CD4-positive, alpha-beta memory T cell (primary cell): ENCODE data around the gene ABCB1. TPM values are rescaled to one million over a fixed set of nuclear protein-coding genes. Genes with fewer than 3 reads are reported as not detected.

Experiments used
- CTCF ChIA-PET: fragments of 350-600 bp; sonication (Branson Sonifier 250); formaldehyde crosslinking; loops from one replicate; lab custom pipeline; 2021; ENCODE audit warnings: inconsistent platforms; ENCODE audit not compliant: partially characterized antibody; lab: Charles Lee
- POLR2A ChIA-PET: fragments of 350-600 bp; sonication (Branson Sonifier 250); formaldehyde crosslinking; loops from one replicate; lab custom pipeline; 2021; ENCODE audit not compliant: partially characterized antibody; lab: Charles Lee
- DNase-seq, 5 donors: peaks; one replicate each; pipeline versions ENCODE4 v3.0.0 to v3.0.0-alpha.2; 2020 to 2022; ENCODE audit warnings: mixed read lengths in 1 of 5
- H3K27ac ChIP-seq: one replicate; pipeline ENCODE4 v1.7.0; 2013; ENCODE audit warnings: low read depth, low read length
- H3K27me3 ChIP-seq: 2 replicates; pipeline ENCODE4 v1.7.0; 2013; ENCODE audit warnings: mild to moderate bottlenecking, low read length, moderate library complexity; ENCODE audit not compliant: insufficient read depth
- H3K36me3 ChIP-seq: 2 replicates; pipeline ENCODE4 v1.7.0; 2013; ENCODE audit warnings: mild to moderate bottlenecking, low read length, moderate library complexity; ENCODE audit not compliant: insufficient read depth
- H3K4me1 ChIP-seq: 2 replicates; pipeline ENCODE4 v1.7.0; 2013; ENCODE audit warnings: mild to moderate bottlenecking, low read length, moderate library complexity; ENCODE audit not compliant: insufficient read depth
- H3K4me3 ChIP-seq, 2 donors: one replicate each; pipeline ENCODE4 v1.7.0; 2013; ENCODE audit warnings: low read length in 2 of 2, mild to moderate bottlenecking in 1 of 2
- H3K9me3 ChIP-seq, 2 donors: one replicate each; pipeline ENCODE4 v1.7.0; 2013; ENCODE audit warnings: low read length in 2 of 2, control low read depth in 1 of 2; ENCODE audit not compliant: control insufficient read depth in 1 of 2
- H3K27ac Mint-ChIP-seq, 7 donors: one replicate each; pipeline ENCODE4 v1.8.0; 2020 to 2021; ENCODE audit warnings: mixed read lengths in 7 of 7, mild to moderate bottlenecking in 6 of 7, inconsistent platforms in 3 of 7, moderate library complexity in 3 of 7
- H3K27me3 Mint-ChIP-seq, 2 donors: one replicate each; pipeline ENCODE4 v1.8.0; 2020 to 2021; ENCODE audit warnings: mixed read lengths in 2 of 2
- H3K36me3 Mint-ChIP-seq, 2 donors: one replicate each; pipeline ENCODE4 v1.8.0; 2020 to 2021; ENCODE audit warnings: mixed read lengths in 2 of 2, inconsistent platforms in 1 of 2, mild to moderate bottlenecking in 1 of 2
- H3K4me1 Mint-ChIP-seq, 4 donors: one replicate each; pipeline ENCODE4 v1.8.0; 2020 to 2021; ENCODE audit warnings: mixed read lengths in 4 of 4, mild to moderate bottlenecking in 1 of 4
- H3K4me3 Mint-ChIP-seq, 8 donors: one replicate each; pipeline ENCODE4 v1.8.0; 2020 to 2021; ENCODE audit warnings: mixed read lengths in 8 of 8, mild to moderate bottlenecking in 7 of 8, moderate library complexity in 6 of 8, inconsistent platforms in 3 of 8
- H3K9me3 Mint-ChIP-seq, 8 donors: one replicate each; pipeline ENCODE4 v1.8.0; 2020 to 2021; ENCODE audit warnings: mixed read lengths in 8 of 8, mild to moderate bottlenecking in 5 of 8, inconsistent platforms in 3 of 8, moderate library complexity in 1 of 8
- intact Hi-C: fragments of 100-400 bp; cut with micrococcal nuclease; formaldehyde crosslinking; loops from one replicate; pipeline ENCODE4 v1.15.1; 2023
- polyA plus RNA-seq, 2 donors: library from polyadenylated mRNA; unstranded; fragments of 300-500 nt; fragmentation: Illumina TruSeq; gene quantifications; one replicate each; pipeline ENCODE4 v1.2.3, GENCODE V29; 2021
- total RNA-seq, 2 experiments: library from RNA; stranded (reverse); gene quantifications; one replicate each; pipeline ENCODE4 v1.2.3, GENCODE V29; 2021

ABCB1 gene
- total and polyA plus RNA-seq, 4 experiments from 2014 or later: 15.4 to 27.1 (median 23.4) TPM

DNA sequence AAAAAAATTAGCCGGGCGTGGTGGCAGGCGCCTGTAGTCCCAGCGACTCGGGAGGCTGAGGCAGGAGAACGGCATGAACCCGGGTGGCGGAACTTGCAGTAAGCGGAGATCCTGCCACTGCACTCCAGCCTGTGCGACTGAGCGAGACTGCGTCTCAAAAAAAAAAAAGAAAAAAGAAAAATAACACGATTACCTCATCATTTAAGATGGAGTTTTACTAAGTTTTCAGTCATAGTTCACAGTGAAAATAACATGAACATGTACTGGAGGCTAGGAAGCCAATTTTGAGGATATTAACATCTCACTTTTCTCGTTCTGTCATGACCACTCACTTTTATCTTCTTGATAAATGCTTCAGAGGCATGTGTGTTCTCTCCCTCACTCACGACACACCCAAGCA is 24.4 kb upstream of the ABCB1 start:
- Mint-ChIP-seq H3K4me1 (peaks cover 7 to 16% (median 12%) of the 10 kb centered on the region in 4 donors), H3K27ac (peak overlapping the region in 1 of 7 donors; percentile 27), H3K4me3 (no peak overlapping the region), H3K36me3 (no peaks in the 10 kb centered on the region), H3K9me3 (no peaks in the 10 kb centered on the region), H3K27me3 (peaks cover 4 to 6% of the 10 kb centered on the region in 2 donors)
- intact Hi-C loops: loop anchor here (5.0 to 10.0 kb wide), 2 partner anchors 307 to 590 kb away; partner anchors contain the start of gene ADAM22
- Histone ChIP-seq H3K27me3 (no peaks in the 10 kb centered on the region), H3K27ac (no peak overlapping the region), H3K4me3 (no peak overlapping the region), H3K9me3 (no peaks in the 10 kb centered on the region), H3K36me3 (no peaks in the 10 kb centered on the region), H3K4me1 (peaks cover 14% of the 10 kb centered on the region)
- ChIA-PET POLR2A (no interaction called here), CTCF (no interaction called here)
- peak in 1 of 5 donors; percentile 26 for DNase-seq

- H3K9me3 ChIP-seq: no peaks in the 10 kb centered on the region
- CTCF ChIA-PET: no interaction called here
- Mint-ChIP-seq H3K36me3 (no peaks in the 10 kb centered on the region), H3K27me3 (peaks cover 4 to 5% of the 10 kb centered on the region in 2 donors), H3K4me3 (no peak overlapping the region), H3K4me1 (peaks cover 7 to 16% (median 12%) of the 10 kb centered on the region in 4 donors), H3K9me3 (no peaks in the 10 kb centered on the region), H3K27ac (no peak overlapping the region)
- intact Hi-C loops: loop anchor here (5.0 to 10.0 kb wide), 2 partner anchors 308 to 590 kb away; partner anchors contain the start of gene ADAM22
- H3K27ac ChIP-seq: no peak overlapping the region
- no peak for DNase-seq
- POLR2A ChIA-PET: no interaction called here
- no peak overlapping the region for H3K4me3 ChIP-seq
- H3K27me3 ChIP-seq: no peaks in the 10 kb centered on the region
- H3K36me3 ChIP-seq: no peaks in the 10 kb centered on the region
- H3K4me1 ChIP-seq: peaks cover 14% of the 10 kb centered on the region
These were observed 23.9 kb upstream of the ABCB1 start for GRCh38 chr7:87624628-87625027.

GRCh38 chr7:87615197-87615596 is 14.5 kb upstream of the ABCB1 start:
- Mint-ChIP-seq H3K9me3 (no peaks in the 10 kb centered on the region), H3K4me1 (no peaks in the 10 kb centered on the region), H3K36me3 (no peaks in the 10 kb centered on the region), H3K27ac (peak overlapping the region in 1 of 7 donors; percentile 25), H3K4me3 (no peak overlapping the region), H3K27me3 (peaks cover 13 to 15% of the 10 kb centered on the region in 2 donors)
- Histone ChIP-seq H3K9me3 (no peaks in the 10 kb centered on the region), H3K27me3 (no peaks in the 10 kb centered on the region), H3K4me1 (no peaks in the 10 kb centered on the region), H3K4me3 (no peak overlapping the region), H3K36me3 (no peaks in the 10 kb centered on the region), H3K27ac (no peak overlapping the region)
- ChIA-PET CTCF (no interaction called here), POLR2A (no interaction called here)
- intact Hi-C loops: no loop called here
- DNase-seq: no peak

DNA sequence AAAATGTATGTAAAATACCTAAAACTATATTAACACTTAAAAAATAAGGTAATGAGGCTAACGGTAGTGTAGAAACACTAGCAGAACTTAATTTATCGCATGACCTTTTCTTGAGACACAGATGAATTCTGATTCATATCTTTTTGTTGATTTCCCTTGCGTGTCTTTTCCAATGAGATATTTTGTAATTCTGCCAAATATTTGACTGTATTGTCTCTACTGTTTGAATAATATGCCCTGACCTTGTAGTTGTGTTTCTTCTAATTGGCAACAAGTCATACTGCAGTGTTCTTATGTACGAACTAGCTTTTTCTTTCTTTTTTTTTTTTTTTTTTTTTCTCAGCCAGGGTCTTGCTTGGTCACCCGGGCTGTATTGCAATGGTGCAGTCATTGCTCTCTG is 9.2 kb upstream of the ABCB1 start:
- Mint-ChIP-seq H3K27ac (no peak overlapping the region), H3K4me1 (no peaks in the 10 kb centered on the region), H3K9me3 (no peaks in the 10 kb centered on the region), H3K4me3 (no peak overlapping the region), H3K27me3 (peaks cover 7 to 9% of the 10 kb centered on the region in 2 donors), H3K36me3 (no peaks in the 10 kb centered on the region)
- intact Hi-C loops: no loop called here
- Histone ChIP-seq H3K4me3 (no peak overlapping the region), H3K27me3 (no peaks in the 10 kb centered on the region), H3K4me1 (no peaks in the 10 kb centered on the region), H3K9me3 (no peaks in the 10 kb centered on the region), H3K36me3 (no peaks in the 10 kb centered on the region), H3K27ac (no peak overlapping the region)
- no peak for DNase-seq
- CTCF ChIA-PET: interaction anchor here (0.6 to 1.6 kb wide), 3 partner anchors 9 to 353 kb away, joined by 3 to 6 read pairs (median 4); partner anchors contain the start of gene ABCB1
- POLR2A ChIA-PET: no interaction called here

- no peaks in the 10 kb centered on the region for H3K4me1 Mint-ChIP-seq
- H3K27me3 Mint-ChIP-seq: peaks cover 8 to 9% of the 10 kb centered on the region in 2 donors
- POLR2A ChIA-PET: no interaction called here
- CTCF ChIA-PET: no interaction called here
- intact Hi-C loops: no loop called here
- Histone ChIP-seq H3K4me1 (no peaks in the 10 kb centered on the region), H3K27ac (no peak overlapping the region), H3K36me3 (no peaks in the 10 kb centered on the region), H3K9me3 (no peaks in the 10 kb centered on the region), H3K4me3 (no peak overlapping the region), H3K27me3 (no peaks in the 10 kb centered on the region)
- no peak overlapping the region for H3K4me3 Mint-ChIP-seq
- no peak for DNase-seq
- no peaks in the 10 kb centered on the region for H3K9me3 Mint-ChIP-seq
- no peaks in the 10 kb centered on the region for H3K36me3 Mint-ChIP-seq
- H3K27ac Mint-ChIP-seq: no peak overlapping the region
These were observed 7.7 kb upstream of the ABCB1 start for GRCh38 chr7:87608431-87608830.

DNA sequence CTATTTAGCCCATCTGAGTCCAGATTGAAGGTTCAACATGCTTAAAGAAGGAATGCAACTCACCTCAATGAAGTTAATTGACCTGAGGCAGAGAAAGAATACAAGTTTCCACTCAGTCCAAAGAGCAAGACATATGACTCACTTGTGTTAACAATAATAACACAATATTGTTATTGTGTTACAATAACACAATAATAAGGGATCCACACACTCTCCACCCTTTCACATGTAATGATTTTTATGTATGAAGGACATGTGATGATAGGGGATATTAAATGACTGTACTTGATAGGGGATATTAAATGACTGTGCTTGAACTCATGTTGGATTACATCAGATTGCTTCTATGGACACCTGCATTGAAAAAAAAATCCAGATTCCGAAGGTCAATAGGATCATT is 3.6 kb upstream of the ABCB1 start:
- H3K36me3 Mint-ChIP-seq: no peaks in the 10 kb centered on the region

GRCh38 chr7:87599336-87599735 is 1.3 kb downstream of the ABCB1 start:
- no peaks in the 10 kb centered on the region for H3K36me3 ChIP-seq
- H3K4me1 ChIP-seq: peaks cover 18% of the 10 kb centered on the region
- H3K4me3 ChIP-seq: no peak overlapping the region
- Mint-ChIP-seq H3K4me3 (peak overlapping the region; percentile 81 to 92 (median 84)), H3K27ac (peak overlapping the region; percentile 1 to 80 (median 40)), H3K4me1 (peaks cover 8 to 40% (median 24%) of the 10 kb centered on the region in 4 donors), H3K27me3 (peaks cover 20 to 27% of the 10 kb centered on the region in 2 donors), H3K36me3 (no peaks in the 10 kb centered on the region), H3K9me3 (no peaks in the 10 kb centered on the region)
- H3K9me3 ChIP-seq: no peaks in the 10 kb centered on the region
- POLR2A ChIA-PET: interaction anchor here (1.3 to 1.9 kb wide), 3 partner anchors 13 to 254 kb away, joined by 5 to 8 read pairs (median 5); partner anchors contain the start of genes CROT and RUNDC3B
- intact Hi-C loops: no loop called here
- H3K27me3 ChIP-seq: peaks cover 3% of the 10 kb centered on the region
- peak overlapping the region; percentile 33 for H3K27ac ChIP-seq
- DNase-seq: peak; percentile 20 to 55 (median 33)
- CTCF ChIA-PET: interaction anchor here (1.6 to 1.8 kb wide), 2 partner anchors 12 to 35 kb away, joined by 3 to 7 read pairs; no protein-coding TSS in a partner anchor

More for the DNA sequence above, 3.6 kb upstream of the ABCB1 start:
- Histone ChIP-seq H3K27ac (no peak overlapping the region), H3K36me3 (no peaks in the 10 kb centered on the region), H3K4me3 (no peak overlapping the region), H3K9me3 (no peaks in the 10 kb centered on the region), H3K4me1 (peaks cover 17% of the 10 kb centered on the region), H3K27me3 (peaks cover 2% of the 10 kb centered on the region)
- peaks cover 20 to 27% of the 10 kb centered on the region in 2 donors for H3K27me3 Mint-ChIP-seq
- no peak overlapping the region for H3K27ac Mint-ChIP-seq
- CTCF ChIA-PET: no interaction called here
- peaks cover 5 to 19% (median 14%) of the 10 kb centered on the region in 4 donors for H3K4me1 Mint-ChIP-seq
- intact Hi-C loops: no loop called here
- H3K9me3 Mint-ChIP-seq: no peaks in the 10 kb centered on the region
- no peak overlapping the region for H3K4me3 Mint-ChIP-seq
- DNase-seq: no peak
- POLR2A ChIA-PET: no interaction called here
